Activated T-helper 1 cell treated with Interleukin-2 at 50 U/mL for 16 hours (primary cell): ENCODE measurements around the gene ANKRD29.
"Not testable (repeated sequence)": the region's sequence is repeated elsewhere in the genome, so short reads cannot be mapped to it uniquely, and the experiment has no call there.

Experiments used
- DNase-seq: peaks from one replicate; pipeline ENCODE4 v3.0.0-alpha.2; 2020; ENCODE audit warnings: low read depth

ANKRD29 gene

DNA sequence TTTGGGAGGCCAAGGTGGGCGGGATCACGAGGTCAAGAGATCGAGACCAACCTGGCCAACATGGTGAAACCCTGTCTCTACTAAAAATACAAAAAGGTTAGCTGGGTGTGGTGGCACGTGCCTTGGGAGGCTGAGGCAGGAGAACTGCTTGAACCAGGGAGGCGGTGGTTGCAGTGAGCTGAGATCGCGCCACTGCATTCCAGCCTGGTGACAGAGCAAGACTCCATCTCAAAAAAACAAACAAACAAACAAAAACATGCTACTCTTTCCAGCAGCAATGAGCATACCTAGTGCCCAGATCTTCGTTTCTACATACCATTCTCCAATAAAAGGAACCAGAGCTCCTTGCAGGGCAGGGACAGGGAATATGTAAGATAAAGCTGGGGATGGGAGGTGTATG is 105.2 kb downstream of the ANKRD29 start:
- DNase-seq: not testable (repeated sequence)

- DNase-seq: no peak
Measured at GRCh38 chr18:23556145-23556780, 106.4 kb downstream of the ANKRD29 start.

- no peak for DNase-seq
Measured at GRCh38 chr18:23553887-23554286, 108.8 kb downstream of the ANKRD29 start.

- DNase-seq: no peak
Measured at GRCh38 chr18:23552505-23552904, 110.2 kb downstream of the ANKRD29 start.

- DNase-seq: no peak
Measured at GRCh38 chr18:23551978-23552377, 110.7 kb downstream of the ANKRD29 start.

DNA sequence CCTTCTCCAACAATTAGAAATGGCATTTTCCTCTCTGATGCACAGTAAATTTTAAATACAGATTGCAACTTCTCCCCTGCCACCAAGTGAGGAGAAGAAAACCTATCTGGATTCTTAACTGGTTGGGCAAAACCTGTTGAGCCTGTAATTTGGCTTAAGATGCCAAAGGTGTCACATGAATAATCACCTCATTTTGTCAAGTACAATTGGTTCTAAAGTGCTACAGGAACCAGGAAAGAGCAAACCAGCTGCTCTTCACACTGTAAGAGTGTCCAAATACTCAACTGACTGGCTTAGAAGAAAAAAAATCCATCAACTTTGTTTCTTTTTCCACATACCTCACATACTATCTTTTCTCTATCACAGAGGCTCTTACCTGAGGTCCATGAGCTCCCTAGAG is 111.8 kb downstream of the ANKRD29 start:
- no peak for DNase-seq
